AG09319 (cell line): Measurements from ENCODE around the gene NCBP3.

Source experiments
- DNase-seq: peaks from one replicate; pipeline ENCODE4 v3.0.0-alpha.2; 2010; ENCODE audit warnings: low read depth; ENCODE audit errors: extremely low read depth
- CTCF ChIP-seq: IDR thresholded peaks from 2 replicates; pipeline ENCODE4 v1.5.1; 2011; ENCODE audit warnings: low read depth, mild to moderate bottlenecking, inconsistent platforms, low read length, moderate library complexity

NCBP3 gene

GRCh38 chr17:3834811-3835210 lies 11.2 kb downstream of the NCBP3 start:
- DNase-seq = no peak
- TF ChIP-seq CTCF = no peak

- no peak for DNase-seq
- no peak for TF ChIP-seq CTCF
These were observed 17.2 kb downstream of the NCBP3 start for GRCh38 chr17:3828852-3829232.

GRCh38 chr17:3828151-3828851 lies 17.7 kb downstream of the NCBP3 start:
- no peak for TF ChIP-seq CTCF
- DNase-seq = peak; percentile 7

GRCh38 chr17:3827124-3827773 lies 18.8 kb downstream of the NCBP3 start:
- DNase-seq = no peak
- peak; percentile 72 for TF ChIP-seq CTCF

- no peak for DNase-seq
- TF ChIP-seq CTCF = no peak
These were observed 19.9 kb downstream of the NCBP3 start for GRCh38 chr17:3826191-3826590.

GRCh38 chr17:3821101-3821500 lies 24.9 kb downstream of the NCBP3 start:
- no peak for TF ChIP-seq CTCF
- no peak for DNase-seq

- DNase-seq = no peak
- TF ChIP-seq CTCF = no peak
These were observed 27.3 kb downstream of the NCBP3 start for GRCh38 chr17:3818786-3819185.
